GM12878 (cell line): Measurements from ENCODE around the gene PGAP6. TPM values are rescaled to one million over a fixed set of nuclear protein-coding genes. Genes with fewer than 3 reads are reported as not detected.

Experiments used
- ATF7 ChIP-seq: fragments of 450-650 bp; IDR thresholded peaks from 2 replicates; pipeline ENCODE4 v1.6.1; 2016; ENCODE audit warnings: low read depth, mild to moderate bottlenecking
- CBFB ChIP-seq: IDR thresholded peaks from 2 replicates; pipeline ENCODE4 v1.6.1; 2016; ENCODE audit warnings: antibody characterized with exemption, low read depth
- CREB1 ChIP-seq: IDR thresholded peaks from 2 replicates; pipeline ENCODE4 v1.6.1; 2012; ENCODE audit warnings: low read depth, mild to moderate bottlenecking, inconsistent platforms
- CREM ChIP-seq: IDR thresholded peaks from 2 replicates; pipeline ENCODE4 v1.6.1; 2014; ENCODE audit warnings: antibody characterized with exemption, low read depth
- E2F8 ChIP-seq: fragments of 450-650 bp; IDR thresholded peaks from 2 replicates; pipeline ENCODE4 v1.6.1; 2018; ENCODE audit warnings: mild to moderate bottlenecking, low read depth, moderate library complexity; ENCODE audit not compliant: partially characterized antibody
- EED ChIP-seq: sonication (generic); IDR thresholded peaks from 2 replicates; pipeline ENCODE4 v1.6.1; 2016; ENCODE audit warnings: antibody characterized with exemption, low read depth
- IRF3 ChIP-seq: fragments of 450-650 bp; IDR thresholded peaks from 2 replicates; pipeline ENCODE4 v1.6.1; 2014; ENCODE audit warnings: mild to moderate bottlenecking
- IRF5 ChIP-seq: fragments of 450-650 bp; IDR thresholded peaks from 2 replicates; pipeline ENCODE4 v1.6.1; 2017; ENCODE audit warnings: borderline replicate concordance
- POLR2AphosphoS2 ChIP-seq: IDR thresholded peaks from 2 replicates; pipeline ENCODE4 v1.6.1; 2011; ENCODE audit warnings: low read depth, mild to moderate bottlenecking, low read length, improper control_type of control experiment, moderate library complexity
- RBBP5 ChIP-seq: fragments of 200-600 bp; sonication (generic); conservative IDR thresholded peaks from 2 replicates; pipeline ENCODE4 v1.6.1; 2016
- SPI1 ChIP-seq: IDR thresholded peaks from 2 replicates; pipeline ENCODE4 v1.6.1; 2011; ENCODE audit warnings: low read depth, mild to moderate bottlenecking, low read length, moderate library complexity, borderline replicate concordance; ENCODE audit not compliant: insufficient read depth
- ZBTB40 ChIP-seq: fragments of 450-650 bp; IDR thresholded peaks from 2 replicates; pipeline ENCODE4 v1.6.1; 2016; ENCODE audit warnings: mild to moderate bottlenecking, moderate library complexity, borderline replicate concordance
- ZNF217 ChIP-seq: fragments of 450-650 bp; IDR thresholded peaks from 2 replicates; pipeline ENCODE4 v1.6.1; 2017; ENCODE audit warnings: antibody characterized with exemption, mild to moderate bottlenecking
- ZNF687 ChIP-seq: fragments of 450-650 bp; IDR thresholded peaks from 2 replicates; pipeline ENCODE4 v1.6.1; 2017; ENCODE audit warnings: mild to moderate bottlenecking, moderate library complexity
- polyA plus RNA-seq, 11 experiments: library from polyadenylated mRNA; depleted of rRNA in 4 of 11; unstranded in 6 of 11; stranded (reverse) in 5 of 11; fragments of >200 nt; fragmentation: Nextera tagmentation in 4 of 11; fragmentation: Illumina TruSeq in 1 of 11; extraction: Ambion mirVana in 4 of 11; extraction: Trizol in 1 of 11; gene quantifications; 1 replicate in 1 of 11; 2 replicates in 10 of 11; pipeline versions ENCODE4 v1.2.1 to v1.2.3, GENCODE V29; 2011 to 2016; ENCODE audit warnings: inconsistent platforms in 2 of 11, missing spikeins in 2 of 11, low read depth in 1 of 11
- total RNA-seq, 4 experiments: library from RNA; depleted of rRNA in 3 of 4; stranded (reverse); fragments of >200 nt in 3 of 4; fragmentation: Illumina TruSeq in 1 of 4; extraction: Trizol in 1 of 4; gene quantifications; 2 replicates each; pipeline versions ENCODE4 v1.2.1 to v1.2.3, GENCODE V29; 2013 to 2021

Gene PGAP6
- total and polyA plus RNA-seq, 10 of the 15 experiments (the other 5 are each of a cell fraction or from before 2014, with no cell fraction given): 0.76 to 48.8 (median 18.4) TPM

GRCh38 chr16:383326-384051 is 1.7 kb upstream of the PGAP6 start (continued):
- TF ChIP-seq E2F8 (no peak), CREB1 (peak; percentile 57; the same call in 1 of the 2 replicates), SPI1 (peak; percentile 33; the same call in 1 of the 2 replicates), RBBP5 (no peak), POLR2AphosphoS2 (no peak), IRF5 (no peak), ZNF217 (no peak), IRF3 (no peak), CREM (peak; percentile 61; the same call in 1 of the 2 replicates), ZBTB40 (no peak), ZNF687 (no peak), EED (peak; percentile 56; the same call in 1 of the 2 replicates), ATF7 (no peak), CBFB (0 out of 2 replicates have a peak, but pooled peaks have one; percentile 32)
